Measurements from ENCODE around the gene ZNF423. TPM values are rescaled to one million over a fixed set of nuclear protein-coding genes. Genes with fewer than 3 reads are reported as not detected.

Gene ZNF423
- total RNA-seq, 1 experiment from 2014 or later = 0.49 TPM

DNA sequence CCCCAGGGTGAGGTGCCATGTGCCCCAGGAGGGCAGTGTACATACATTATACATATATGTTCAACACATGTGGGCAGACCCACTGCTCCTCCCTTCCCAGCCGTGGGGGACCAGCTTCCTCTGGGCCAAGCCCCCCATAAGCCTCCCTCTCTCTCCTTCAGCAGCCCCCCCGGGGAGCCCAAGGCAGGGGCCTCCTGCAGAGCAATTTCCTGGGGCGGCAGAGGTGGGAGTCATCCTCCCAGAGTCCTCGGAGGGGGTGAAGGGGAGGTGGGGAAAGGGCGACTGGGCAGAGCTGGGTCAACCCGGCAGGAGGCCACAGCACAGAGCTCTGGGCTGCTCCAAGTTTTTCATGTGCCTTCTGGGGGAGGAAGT is 235.1 kb downstream of the ZNF423 start:
- no TSS peak for BruUV-seq (replicated peaks)
- in situ Hi-C loops (cut with HindIII; ENCODE audit: low pct_unique_long_range_greater_than_20kb, low sequenced_read_pairs) = no loop called here
- ATAC-seq (no peak), DNase-seq (ENCODE audit: low read depth, low spot score) (no peak)
- ChIA-PET POLR2A (no interaction called here), CTCF (no interaction called here)
- no peak overlapping the region for H3K27ac ChIP-seq (ENCODE audit: low read length)
- intact Hi-C loops (cut with micrococcal nuclease; ENCODE audit: unreplicated experiment) = no loop called here
- TF ChIP-seq POLR2AphosphoS5 (IDR thresholded peaks at IDR 0.05; ENCODE audit: low read depth, low read length) = no peak
- no peak for TF ChIP-seq SIN3A (IDR thresholded peaks at IDR 0.05; ENCODE audit: borderline replicate concordance, insufficient read depth, low read depth, low read length)
- H3K9me3 ChIP-seq (ENCODE audit: control insufficient read depth, insufficient read depth, low read depth, low read length) = no peaks in the 10 kb centered on the region
- no peaks in the 10 kb centered on the region for H3K36me3 ChIP-seq (ENCODE audit: control insufficient read depth, insufficient read depth, low read length)
- no peak overlapping the region for H3K4me3 ChIP-seq (ENCODE audit: low read depth in 2 of 2, low read length in 2 of 2)
- no peaks in the 10 kb centered on the region for H3K27me3 ChIP-seq (ENCODE audit: control insufficient read depth, insufficient read depth, low read length)
- H3K4me1 ChIP-seq (ENCODE audit: control insufficient read depth, insufficient read depth, low read length) = no peaks in the 10 kb centered on the region

DNA sequence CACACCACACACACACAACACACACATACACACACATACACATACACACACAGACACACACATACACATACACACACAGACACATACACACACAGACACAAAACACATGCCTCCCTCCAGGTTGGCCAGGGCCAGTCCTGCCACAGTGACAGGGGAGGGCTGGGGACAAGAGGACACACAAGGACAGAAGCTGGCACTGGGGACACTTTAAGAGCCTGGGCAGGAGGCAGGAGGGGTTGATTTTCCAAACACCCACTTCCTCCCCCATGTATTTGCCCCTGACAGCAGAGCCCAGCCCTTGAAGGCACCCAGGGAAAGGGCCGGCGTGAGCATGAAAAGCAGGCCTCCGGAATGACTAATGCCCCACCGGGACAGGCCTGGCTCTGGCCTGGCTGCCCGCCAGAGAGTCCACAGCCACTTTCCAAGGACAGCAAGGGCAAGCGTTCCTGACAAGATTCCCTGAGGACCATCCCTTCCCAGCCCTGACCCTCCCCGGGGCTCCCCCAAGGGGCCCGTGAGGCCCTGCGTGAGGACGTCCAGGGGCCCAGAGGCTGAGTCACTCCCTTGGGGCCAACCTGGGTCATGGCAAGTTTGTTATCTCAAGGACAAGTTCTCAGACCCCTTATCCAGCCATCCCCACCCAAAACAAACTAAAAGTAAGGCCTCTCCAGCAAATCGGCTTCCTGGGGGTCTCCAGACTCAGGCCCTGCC is 235.6 kb downstream of the ZNF423 start:
- POLR2A ChIA-PET = no interaction called here
- Histone ChIP-seq H3K27ac (ENCODE audit: low read length) (no peak overlapping the region), H3K4me3 (ENCODE audit: low read depth in 2 of 2, low read length in 2 of 2) (no peak overlapping the region), H3K9me3 (ENCODE audit: control insufficient read depth, insufficient read depth, low read depth, low read length) (no peaks in the 10 kb centered on the region), H3K27me3 (ENCODE audit: control insufficient read depth, insufficient read depth, low read length) (no peaks in the 10 kb centered on the region), H3K4me1 (ENCODE audit: control insufficient read depth, insufficient read depth, low read length) (no peaks in the 10 kb centered on the region), H3K36me3 (ENCODE audit: control insufficient read depth, insufficient read depth, low read length) (no peaks in the 10 kb centered on the region)
- DNase-seq (ENCODE audit: low read depth, low spot score) (no peak), ATAC-seq (no peak)
- no peak for TF ChIP-seq TCF7L2 (IDR thresholded peaks at IDR 0.05; ENCODE audit: low read depth, low read length)
- TF ChIP-seq, protein P1, sequence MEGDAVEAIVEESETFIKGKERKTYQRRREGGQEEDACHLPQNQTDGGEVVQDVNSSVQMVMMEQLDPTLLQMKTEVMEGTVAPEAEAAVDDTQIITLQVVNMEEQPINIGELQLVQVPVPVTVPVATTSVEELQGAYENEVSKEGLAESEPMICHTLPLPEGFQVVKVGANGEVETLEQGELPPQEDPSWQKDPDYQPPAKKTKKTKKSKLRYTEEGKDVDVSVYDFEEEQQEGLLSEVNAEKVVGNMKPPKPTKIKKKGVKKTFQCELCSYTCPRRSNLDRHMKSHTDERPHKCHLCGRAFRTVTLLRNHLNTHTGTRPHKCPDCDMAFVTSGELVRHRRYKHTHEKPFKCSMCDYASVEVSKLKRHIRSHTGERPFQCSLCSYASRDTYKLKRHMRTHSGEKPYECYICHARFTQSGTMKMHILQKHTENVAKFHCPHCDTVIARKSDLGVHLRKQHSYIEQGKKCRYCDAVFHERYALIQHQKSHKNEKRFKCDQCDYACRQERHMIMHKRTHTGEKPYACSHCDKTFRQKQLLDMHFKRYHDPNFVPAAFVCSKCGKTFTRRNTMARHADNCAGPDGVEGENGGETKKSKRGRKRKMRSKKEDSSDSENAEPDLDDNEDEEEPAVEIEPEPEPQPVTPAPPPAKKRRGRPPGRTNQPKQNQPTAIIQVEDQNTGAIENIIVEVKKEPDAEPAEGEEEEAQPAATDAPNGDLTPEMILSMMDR (IDR thresholded peaks at IDR 0.05) = no peak
- TF ChIP-seq, protein P2, sequence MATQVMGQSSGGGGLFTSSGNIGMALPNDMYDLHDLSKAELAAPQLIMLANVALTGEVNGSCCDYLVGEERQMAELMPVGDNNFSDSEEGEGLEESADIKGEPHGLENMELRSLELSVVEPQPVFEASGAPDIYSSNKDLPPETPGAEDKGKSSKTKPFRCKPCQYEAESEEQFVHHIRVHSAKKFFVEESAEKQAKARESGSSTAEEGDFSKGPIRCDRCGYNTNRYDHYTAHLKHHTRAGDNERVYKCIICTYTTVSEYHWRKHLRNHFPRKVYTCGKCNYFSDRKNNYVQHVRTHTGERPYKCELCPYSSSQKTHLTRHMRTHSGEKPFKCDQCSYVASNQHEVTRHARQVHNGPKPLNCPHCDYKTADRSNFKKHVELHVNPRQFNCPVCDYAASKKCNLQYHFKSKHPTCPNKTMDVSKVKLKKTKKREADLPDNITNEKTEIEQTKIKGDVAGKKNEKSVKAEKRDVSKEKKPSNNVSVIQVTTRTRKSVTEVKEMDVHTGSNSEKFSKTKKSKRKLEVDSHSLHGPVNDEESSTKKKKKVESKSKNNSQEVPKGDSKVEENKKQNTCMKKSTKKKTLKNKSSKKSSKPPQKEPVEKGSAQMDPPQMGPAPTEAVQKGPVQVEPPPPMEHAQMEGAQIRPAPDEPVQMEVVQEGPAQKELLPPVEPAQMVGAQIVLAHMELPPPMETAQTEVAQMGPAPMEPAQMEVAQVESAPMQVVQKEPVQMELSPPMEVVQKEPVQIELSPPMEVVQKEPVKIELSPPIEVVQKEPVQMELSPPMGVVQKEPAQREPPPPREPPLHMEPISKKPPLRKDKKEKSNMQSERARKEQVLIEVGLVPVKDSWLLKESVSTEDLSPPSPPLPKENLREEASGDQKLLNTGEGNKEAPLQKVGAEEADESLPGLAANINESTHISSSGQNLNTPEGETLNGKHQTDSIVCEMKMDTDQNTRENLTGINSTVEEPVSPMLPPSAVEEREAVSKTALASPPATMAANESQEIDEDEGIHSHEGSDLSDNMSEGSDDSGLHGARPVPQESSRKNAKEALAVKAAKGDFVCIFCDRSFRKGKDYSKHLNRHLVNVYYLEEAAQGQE (IDR thresholded peaks at IDR 0.05; ENCODE audit: insufficient read depth in 1 of 2, low read depth in 2 of 2, low read length in 1 of 2) = no peak
- no peak for TF ChIP-seq POLR2AphosphoS5 (IDR thresholded peaks at IDR 0.05; ENCODE audit: low read depth, low read length)
- no peak for TF ChIP-seq SIN3A (IDR thresholded peaks at IDR 0.05; ENCODE audit: borderline replicate concordance, insufficient read depth, low read depth, low read length)
- no TSS peak for BruUV-seq (replicated peaks)
- CTCF ChIA-PET = no interaction called here
- in situ Hi-C loops (cut with HindIII; ENCODE audit: low pct_unique_long_range_greater_than_20kb, low sequenced_read_pairs) = no loop called here
- intact Hi-C loops (cut with micrococcal nuclease; ENCODE audit: unreplicated experiment) = no loop called here

DNA sequence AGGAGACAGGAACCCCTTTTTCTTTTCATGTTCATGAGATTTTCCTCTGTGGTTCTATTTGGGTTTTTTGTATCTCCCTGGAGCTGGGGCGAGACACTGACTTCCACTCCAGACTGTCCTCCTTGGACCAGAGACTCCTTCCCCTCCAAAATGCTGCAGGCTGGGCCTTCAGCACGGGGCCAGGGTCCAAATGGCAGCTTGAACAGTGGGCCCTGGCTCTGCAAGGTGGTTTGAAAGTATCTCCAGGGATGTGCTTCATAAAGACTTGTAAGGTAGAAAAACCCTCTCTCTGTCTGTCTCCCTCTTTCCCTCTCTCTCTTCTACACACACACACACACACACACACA is 236.1 kb downstream of the ZNF423 start:
- in situ Hi-C loops (cut with HindIII; ENCODE audit: low pct_unique_long_range_greater_than_20kb, low sequenced_read_pairs) = no loop called here
- ATAC-seq = no peak
- no peaks in the 10 kb centered on the region for H3K4me1 ChIP-seq (ENCODE audit: control insufficient read depth, insufficient read depth, low read length)
- no peak overlapping the region for H3K4me3 ChIP-seq (ENCODE audit: low read depth in 2 of 2, low read length in 2 of 2)
- no peak overlapping the region for H3K27ac ChIP-seq (ENCODE audit: low read length)
- no TSS peak for BruUV-seq (replicated peaks)
- no peaks in the 10 kb centered on the region for H3K27me3 ChIP-seq (ENCODE audit: control insufficient read depth, insufficient read depth, low read length)
- DNase-seq (ENCODE audit: low read depth, low spot score) = no peak
- intact Hi-C loops (cut with micrococcal nuclease; ENCODE audit: unreplicated experiment) = no loop called here
- no peaks in the 10 kb centered on the region for H3K9me3 ChIP-seq (ENCODE audit: control insufficient read depth, insufficient read depth, low read depth, low read length)
- TF ChIP-seq TCF7L2 (IDR thresholded peaks at IDR 0.05; ENCODE audit: low read depth, low read length) (no peak), SIN3A (IDR thresholded peaks at IDR 0.05; ENCODE audit: borderline replicate concordance, insufficient read depth, low read depth, low read length) (no peak), POLR2AphosphoS5 (IDR thresholded peaks at IDR 0.05; ENCODE audit: low read depth, low read length) (no peak)
- TF ChIP-seq, protein P2 (IDR thresholded peaks at IDR 0.05; ENCODE audit: insufficient read depth in 1 of 2, low read depth in 2 of 2, low read length in 1 of 2) = no peak
- TF ChIP-seq, protein P1 (IDR thresholded peaks at IDR 0.05) = no peak
- H3K36me3 ChIP-seq (ENCODE audit: control insufficient read depth, insufficient read depth, low read length) = no peaks in the 10 kb centered on the region
- ChIA-PET POLR2A (no interaction called here), CTCF (no interaction called here)
